ENCODE results near the gene TMOD4. TPM values are rescaled to one million over a fixed set of nuclear protein-coding genes. Genes with fewer than 3 reads are reported as not detected.

Gene TMOD4
- total and polyA plus RNA-seq, 9 of the 15 experiments (the other 6 are each of a cell fraction or from before 2014, with no cell fraction given): 0.18 to 1.8 (median 1.1) TPM; not detected in 1

DNA sequence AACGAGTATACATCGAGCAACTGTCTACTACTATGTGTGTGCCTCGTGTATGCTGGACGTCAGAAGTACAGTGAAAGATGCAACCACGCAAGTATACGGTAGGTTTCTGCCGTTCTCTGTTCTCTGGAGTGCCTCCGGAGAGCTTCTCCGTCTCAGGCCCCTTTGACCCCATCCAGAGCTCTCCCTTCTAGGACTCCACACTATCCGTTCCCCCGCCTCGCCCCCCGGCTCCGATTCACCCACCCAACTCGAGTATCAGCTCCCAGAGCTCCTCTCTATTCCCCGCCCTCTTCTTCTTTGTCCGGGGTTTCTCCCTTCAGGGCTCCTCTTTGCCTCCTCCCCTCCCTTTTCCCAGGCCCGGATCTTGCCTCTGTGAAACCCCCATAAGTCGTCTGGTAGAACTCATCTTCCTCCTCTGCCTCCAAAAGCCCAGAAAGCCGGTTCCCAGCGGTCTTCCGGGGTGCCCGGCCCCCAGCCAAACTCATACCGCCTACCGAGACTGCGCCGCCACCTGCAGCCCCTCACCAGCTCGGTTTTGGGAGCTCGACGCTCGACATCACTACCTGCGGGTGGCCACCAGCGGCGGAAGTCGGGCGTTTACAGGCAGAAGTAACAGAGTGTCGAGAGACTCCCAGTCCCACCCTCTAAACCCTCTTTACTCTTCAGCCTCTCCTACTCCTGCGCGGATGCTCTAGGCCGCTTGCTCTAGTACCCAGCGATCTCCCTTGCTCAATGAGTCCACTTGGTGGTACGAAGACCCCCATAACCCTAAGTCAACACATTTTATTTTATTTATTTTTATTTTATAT is 14.1 kb upstream of the TMOD4 start, which contains the start of gene VPS72 (continued):
- TF ChIP-seq, protein P1, sequence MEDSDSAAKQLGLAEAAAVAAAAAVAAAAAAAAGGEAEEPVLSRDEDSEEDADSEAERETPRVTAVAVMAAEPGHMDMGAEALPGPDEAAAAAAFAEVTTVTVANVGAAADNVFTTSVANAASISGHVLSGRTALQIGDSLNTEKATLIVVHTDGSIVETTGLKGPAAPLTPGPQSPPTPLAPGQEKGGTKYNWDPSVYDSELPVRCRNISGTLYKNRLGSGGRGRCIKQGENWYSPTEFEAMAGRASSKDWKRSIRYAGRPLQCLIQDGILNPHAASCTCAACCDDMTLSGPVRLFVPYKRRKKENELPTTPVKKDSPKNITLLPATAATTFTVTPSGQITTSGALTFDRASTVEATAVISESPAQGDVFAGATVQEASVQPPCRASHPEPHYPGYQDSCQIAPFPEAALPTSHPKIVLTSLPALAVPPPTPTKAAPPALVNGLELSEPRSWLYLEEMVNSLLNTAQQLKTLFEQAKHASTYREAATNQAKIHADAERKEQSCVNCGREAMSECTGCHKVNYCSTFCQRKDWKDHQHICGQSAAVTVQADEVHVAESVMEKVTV (CRISPR knock-in tag; IDR thresholded peaks at IDR 0.05): no peak
- TF ChIP-seq GABPA (tag; conservative IDR thresholded peaks at IDR 0.05; ENCODE audit: low read depth) (peak; percentile 91), CHD1 (IDR thresholded peaks at IDR 0.05; ENCODE audit: low read length) (no peak), ZNF436 (CRISPR knock-in tag; IDR thresholded peaks at IDR 0.05) (no peak), TRIM28 (IDR thresholded peaks at IDR 0.05) (no peak), ZNF41 (CRISPR knock-in tag; conservative IDR thresholded peaks at IDR 0.05) (no peak), ZBTB1 (CRISPR knock-in tag; IDR thresholded peaks at IDR 0.05; ENCODE audit: borderline replicate concordance, low read depth) (no peak), TEAD1 (CRISPR knock-in tag; IDR thresholded peaks at IDR 0.05) (0 out of 4 replicates have a peak, but pooled peaks of 1 of the 2 experiments have one; percentile 64), BCOR (IDR thresholded peaks at IDR 0.05) (no peak), HIVEP1 (CRISPR knock-in tag; IDR thresholded peaks at IDR 0.05) (no peak), RBM14 (IDR thresholded peaks at IDR 0.05; ENCODE audit: borderline replicate concordance, insufficient read depth, low read depth, low read length) (no peak)
- TF ChIP-seq, protein P2, sequence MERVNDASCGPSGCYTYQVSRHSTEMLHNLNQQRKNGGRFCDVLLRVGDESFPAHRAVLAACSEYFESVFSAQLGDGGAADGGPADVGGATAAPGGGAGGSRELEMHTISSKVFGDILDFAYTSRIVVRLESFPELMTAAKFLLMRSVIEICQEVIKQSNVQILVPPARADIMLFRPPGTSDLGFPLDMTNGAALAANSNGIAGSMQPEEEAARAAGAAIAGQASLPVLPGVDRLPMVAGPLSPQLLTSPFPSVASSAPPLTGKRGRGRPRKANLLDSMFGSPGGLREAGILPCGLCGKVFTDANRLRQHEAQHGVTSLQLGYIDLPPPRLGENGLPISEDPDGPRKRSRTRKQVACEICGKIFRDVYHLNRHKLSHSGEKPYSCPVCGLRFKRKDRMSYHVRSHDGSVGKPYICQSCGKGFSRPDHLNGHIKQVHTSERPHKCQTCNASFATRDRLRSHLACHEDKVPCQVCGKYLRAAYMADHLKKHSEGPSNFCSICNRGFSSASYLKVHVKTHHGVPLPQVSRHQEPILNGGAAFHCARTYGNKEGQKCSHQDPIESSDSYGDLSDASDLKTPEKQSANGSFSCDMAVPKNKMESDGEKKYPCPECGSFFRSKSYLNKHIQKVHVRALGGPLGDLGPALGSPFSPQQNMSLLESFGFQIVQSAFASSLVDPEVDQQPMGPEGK (CRISPR knock-in tag; IDR thresholded peaks at IDR 0.05; ENCODE audit: borderline replicate concordance): no peak
- TF ChIP-seq, protein P3, sequence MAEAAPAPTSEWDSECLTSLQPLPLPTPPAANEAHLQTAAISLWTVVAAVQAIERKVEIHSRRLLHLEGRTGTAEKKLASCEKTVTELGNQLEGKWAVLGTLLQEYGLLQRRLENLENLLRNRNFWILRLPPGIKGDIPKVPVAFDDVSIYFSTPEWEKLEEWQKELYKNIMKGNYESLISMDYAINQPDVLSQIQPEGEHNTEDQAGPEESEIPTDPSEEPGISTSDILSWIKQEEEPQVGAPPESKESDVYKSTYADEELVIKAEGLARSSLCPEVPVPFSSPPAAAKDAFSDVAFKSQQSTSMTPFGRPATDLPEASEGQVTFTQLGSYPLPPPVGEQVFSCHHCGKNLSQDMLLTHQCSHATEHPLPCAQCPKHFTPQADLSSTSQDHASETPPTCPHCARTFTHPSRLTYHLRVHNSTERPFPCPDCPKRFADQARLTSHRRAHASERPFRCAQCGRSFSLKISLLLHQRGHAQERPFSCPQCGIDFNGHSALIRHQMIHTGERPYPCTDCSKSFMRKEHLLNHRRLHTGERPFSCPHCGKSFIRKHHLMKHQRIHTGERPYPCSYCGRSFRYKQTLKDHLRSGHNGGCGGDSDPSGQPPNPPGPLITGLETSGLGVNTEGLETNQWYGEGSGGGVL (CRISPR knock-in tag; IDR thresholded peaks at IDR 0.05): no peak
- TF ChIP-seq, protein P4, sequence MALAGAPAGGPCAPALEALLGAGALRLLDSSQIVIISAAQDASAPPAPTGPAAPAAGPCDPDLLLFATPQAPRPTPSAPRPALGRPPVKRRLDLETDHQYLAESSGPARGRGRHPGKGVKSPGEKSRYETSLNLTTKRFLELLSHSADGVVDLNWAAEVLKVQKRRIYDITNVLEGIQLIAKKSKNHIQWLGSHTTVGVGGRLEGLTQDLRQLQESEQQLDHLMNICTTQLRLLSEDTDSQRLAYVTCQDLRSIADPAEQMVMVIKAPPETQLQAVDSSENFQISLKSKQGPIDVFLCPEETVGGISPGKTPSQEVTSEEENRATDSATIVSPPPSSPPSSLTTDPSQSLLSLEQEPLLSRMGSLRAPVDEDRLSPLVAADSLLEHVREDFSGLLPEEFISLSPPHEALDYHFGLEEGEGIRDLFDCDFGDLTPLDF (CRISPR knock-in tag; IDR thresholded peaks at IDR 0.05): no peak
- TF ChIP-seq, protein P5, sequence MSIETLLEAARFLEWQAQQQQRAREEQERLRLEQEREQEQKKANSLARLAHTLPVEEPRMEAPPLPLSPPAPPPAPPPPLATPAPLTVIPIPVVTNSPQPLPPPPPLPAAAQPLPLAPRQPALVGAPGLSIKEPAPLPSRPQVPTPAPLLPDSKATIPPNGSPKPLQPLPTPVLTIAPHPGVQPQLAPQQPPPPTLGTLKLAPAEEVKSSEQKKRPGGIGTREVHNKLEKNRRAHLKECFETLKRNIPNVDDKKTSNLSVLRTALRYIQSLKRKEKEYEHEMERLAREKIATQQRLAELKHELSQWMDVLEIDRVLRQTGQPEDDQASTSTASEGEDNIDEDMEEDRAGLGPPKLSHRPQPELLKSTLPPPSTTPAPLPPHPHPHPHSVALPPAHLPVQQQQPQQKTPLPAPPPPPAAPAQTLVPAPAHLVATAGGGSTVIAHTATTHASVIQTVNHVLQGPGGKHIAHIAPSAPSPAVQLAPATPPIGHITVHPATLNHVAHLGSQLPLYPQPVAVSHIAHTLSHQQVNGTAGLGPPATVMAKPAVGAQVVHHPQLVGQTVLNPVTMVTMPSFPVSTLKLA (conservative IDR thresholded peaks at IDR 0.05): peak; percentile 75 to 89
- TF ChIP-seq, protein P6, sequence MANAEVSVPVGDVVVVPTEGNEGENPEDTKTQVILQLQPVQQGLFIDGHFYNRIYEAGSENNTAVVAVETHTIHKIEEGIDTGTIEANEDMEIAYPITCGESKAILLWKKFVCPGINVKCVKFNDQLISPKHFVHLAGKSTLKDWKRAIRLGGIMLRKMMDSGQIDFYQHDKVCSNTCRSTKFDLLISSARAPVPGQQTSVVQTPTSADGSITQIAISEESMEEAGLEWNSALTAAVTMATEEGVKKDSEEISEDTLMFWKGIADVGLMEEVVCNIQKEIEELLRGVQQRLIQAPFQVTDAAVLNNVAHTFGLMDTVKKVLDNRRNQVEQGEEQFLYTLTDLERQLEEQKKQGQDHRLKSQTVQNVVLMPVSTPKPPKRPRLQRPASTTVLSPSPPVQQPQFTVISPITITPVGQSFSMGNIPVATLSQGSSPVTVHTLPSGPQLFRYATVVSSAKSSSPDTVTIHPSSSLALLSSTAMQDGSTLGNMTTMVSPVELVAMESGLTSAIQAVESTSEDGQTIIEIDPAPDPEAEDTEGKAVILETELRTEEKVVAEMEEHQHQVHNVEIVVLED (CRISPR knock-in tag; IDR thresholded peaks at IDR 0.05): peak; percentile 77
